OCI-LY3 (cell line): ENCODE measurements around the gene RBM4B.

ENCODE experiments used
- H2AFZ ChIP-seq: fragments of 200-600, 300-600 bp; shearing (Covaris generic); 2 replicates; pipeline ENCODE4 v1.6.0; 2014; ENCODE audit warnings: antibody characterized with exemption, low read depth, low read length
- H3K27ac ChIP-seq: fragments of 200-600, 300-600 bp; sonication (generic); 2 replicates; pipeline ENCODE4 v1.5.1; 2014; ENCODE audit warnings: mild to moderate bottlenecking, low read length, moderate library complexity, mixed read lengths
- H3K27me3 ChIP-seq: fragments of 200-600, 300-600 bp; sonication (generic); 2 replicates; pipeline ENCODE4 v1.6.1; 2014; ENCODE audit warnings: low read depth, low read length, mixed read lengths
- H3K36me3 ChIP-seq: fragments of 200-600, 300-600 bp; sonication (generic); replicated peaks from 2 replicates; pipeline ENCODE3; 2014; ENCODE audit warnings: low read depth, low read length, mixed read lengths
- H3K4me1 ChIP-seq: fragments of 300-600, 200-600 bp; sonication (generic); 2 replicates; pipeline ENCODE4 v1.6.1; 2014; ENCODE audit warnings: low read length, mixed read lengths
- H3K4me2 ChIP-seq: fragments of 200-600, 300-600 bp; sonication (generic); 2 replicates; pipeline ENCODE4 v1.6.1; 2014; ENCODE audit warnings: low read length, mixed read lengths
- H3K4me3 ChIP-seq: fragments of 300-600, 200-600 bp; sonication (generic); 2 replicates; pipeline ENCODE4 v1.5.1; 2014; ENCODE audit warnings: antibody characterized with exemption, mild to moderate bottlenecking, low read length, moderate library complexity
- H3K79me2 ChIP-seq: fragments of 300-600, 200-600 bp; shearing (Covaris generic); 2 replicates; pipeline ENCODE4 v1.6.1; 2014; ENCODE audit warnings: mild to moderate bottlenecking, low read length, mixed read lengths
- H3K9ac ChIP-seq: fragments of 300-600, 200-600 bp; shearing (Covaris generic); 2 replicates; pipeline ENCODE4 v1.6.0; 2014; ENCODE audit warnings: mild to moderate bottlenecking, low read length, moderate library complexity
- H3K9me3 ChIP-seq: fragments of 200-600, 300-600 bp; shearing (Covaris generic); 2 replicates; pipeline ENCODE4 v1.6.1; 2014; ENCODE audit warnings: low read length, mixed read lengths; ENCODE audit not compliant: insufficient read depth
- H4K20me1 ChIP-seq: fragments of 200-600, 300-600 bp; sonication (generic); 2 replicates; pipeline ENCODE4 v1.6.1; 2016; ENCODE audit warnings: low read length, mixed read lengths; ENCODE audit not compliant: insufficient read depth
- CTCF ChIP-seq: fragments of 200-600, 300-600 bp; sonication (generic); IDR thresholded peaks from 2 replicates; pipeline ENCODE4 v1.5.1; 2014; ENCODE audit warnings: antibody characterized with exemption, low read length, low read depth
- EZH2phosphoT487 ChIP-seq: fragments of 200-600 bp; shearing (Covaris generic); IDR thresholded peaks from 2 replicates; pipeline ENCODE4 v1.6.1; 2018; ENCODE audit warnings: antibody characterized with exemption, mixed run types, low read depth

RBM4B gene

GRCh38 chr11:66638177-66639065 is 39.3 kb downstream of the RBM4B start, which contains the start of gene RBM4:
Gene RBM4, plus strand, starts transcription at chr11:66638703. Its CDS starts 1,009 bp downstream, at chr11:66639712.
- H2AFZ ChIP-seq: no peak within 1 kb of the TSS
- H3K4me3 ChIP-seq: peak within 1 kb of the TSS; percentile 90
- no peaks in the 10 kb centered on the region for H3K27me3 ChIP-seq
- peaks cover 97% of the 10 kb centered on the region for H3K79me2 ChIP-seq
- peak within 1 kb of the TSS; percentile 65 for H3K27ac ChIP-seq
- H3K4me2 ChIP-seq: peak within 1 kb of the TSS; percentile 86
- H3K4me1 ChIP-seq: peaks cover 42% of the 10 kb centered on the region
- peaks cover 50% of the 10 kb centered on the region for H4K20me1 ChIP-seq
- H3K36me3 ChIP-seq: peaks cover 58% of the 10 kb centered on the region
- TF ChIP-seq EZH2phosphoT487 (no peak), CTCF (peak; percentile 31)
- peak within 1 kb of the TSS; percentile 83 for H3K9ac ChIP-seq
- no peaks in the 10 kb centered on the region for H3K9me3 ChIP-seq

GRCh38 chr11:66637557-66638176 is 40.0 kb downstream of the RBM4B start:
- peak overlapping the region; percentile 71 for H3K9ac ChIP-seq
- peaks cover 42% of the 10 kb centered on the region for H4K20me1 ChIP-seq
- H3K79me2 ChIP-seq: peaks cover 97% of the 10 kb centered on the region
- H2AFZ ChIP-seq: no peak overlapping the region
- TF ChIP-seq CTCF (no peak), EZH2phosphoT487 (no peak)
- H3K27ac ChIP-seq: peak overlapping the region; percentile 51
- H3K4me1 ChIP-seq: peaks cover 42% of the 10 kb centered on the region
- H3K4me3 ChIP-seq: peak overlapping the region; percentile 77
- no peaks in the 10 kb centered on the region for H3K9me3 ChIP-seq
- no peaks in the 10 kb centered on the region for H3K27me3 ChIP-seq
- H3K4me2 ChIP-seq: peak overlapping the region; percentile 85
- peaks cover 58% of the 10 kb centered on the region for H3K36me3 ChIP-seq

- Histone ChIP-seq H3K4me1 (peaks cover 30% of the 10 kb centered on the region), H3K27me3 (no peaks in the 10 kb centered on the region), H3K79me2 (peaks cover 97% of the 10 kb centered on the region), H3K36me3 (peaks cover 55% of the 10 kb centered on the region), H3K9me3 (no peaks in the 10 kb centered on the region), H3K4me3 (no peak overlapping the region), H3K27ac (0 out of 2 replicates have a peak overlapping the region, but pooled peaks have one; percentile 6), H4K20me1 (peaks cover 35% of the 10 kb centered on the region), H3K4me2 (no peak overlapping the region), H3K9ac (no peak overlapping the region), H2AFZ (no peak overlapping the region)
- TF ChIP-seq EZH2phosphoT487 (no peak), CTCF (no peak)
Observed at GRCh38 chr11:66636411-66636810, 41.3 kb downstream of the RBM4B start.

GRCh38 chr11:66632952-66633351 is 44.7 kb downstream of the RBM4B start:
- no peak overlapping the region for H3K4me3 ChIP-seq
- H2AFZ ChIP-seq: no peak overlapping the region
- no peaks in the 10 kb centered on the region for H3K9me3 ChIP-seq
- H3K36me3 ChIP-seq: peaks cover 58% of the 10 kb centered on the region
- no peak overlapping the region for H3K27ac ChIP-seq
- peaks cover 7% of the 10 kb centered on the region for H3K4me1 ChIP-seq
- peaks cover 35% of the 10 kb centered on the region for H4K20me1 ChIP-seq
- H3K9ac ChIP-seq: no peak overlapping the region
- no peak for TF ChIP-seq CTCF
- no peak for TF ChIP-seq EZH2phosphoT487
- H3K4me2 ChIP-seq: no peak overlapping the region
- H3K27me3 ChIP-seq: no peaks in the 10 kb centered on the region
- H3K79me2 ChIP-seq: peaks cover 100% of the 10 kb centered on the region
